HEK293T (cell line): ENCODE results near the gene ZNF256.

Source experiments
- CTCF ChIA-PET: fragments of 350-600 bp; formaldehyde crosslinking; extraction: SDS; loops from one replicate; lab custom pipeline; 2021; ENCODE audit warnings: antibody characterized with exemption, inconsistent platforms; lab: Yijun Ruan, JAX
- POLR2A ChIA-PET: fragments of 350-600 bp; formaldehyde crosslinking; extraction: SDS; loops from one replicate; lab custom pipeline; 2020; ENCODE audit warnings: antibody characterized with exemption, inconsistent platforms; lab: Yijun Ruan, JAX
- DNase-seq: peaks from one replicate; pipeline ENCODE4 v3.0.0; 2012; ENCODE audit warnings: mixed read lengths; ENCODE audit errors: extremely low spot score
- ARNT ChIP-seq: fragments of 450-650 bp; IDR thresholded peaks from 2 replicates; pipeline ENCODE4 v1.6.1; 2017; ENCODE audit warnings: mild to moderate bottlenecking
- BHLHE40 ChIP-seq: fragments of 450-650 bp; IDR thresholded peaks from 2 replicates; pipeline ENCODE4 v1.6.1; 2016; ENCODE audit warnings: mild to moderate bottlenecking, moderate library complexity, borderline replicate concordance
- CTBP1 ChIP-seq: fragments of 450-650 bp; IDR thresholded peaks from 2 replicates; pipeline ENCODE4 v1.6.1; 2016; ENCODE audit warnings: borderline replicate concordance
- ELF4 ChIP-seq: fragments of 450-650 bp; IDR thresholded peaks from 2 replicates; pipeline ENCODE4 v1.6.1; 2017; ENCODE audit warnings: antibody characterized with exemption
- FOXA1 ChIP-seq: fragments of 450-650 bp; IDR thresholded peaks from 2 replicates; pipeline ENCODE4 v1.6.1; 2016; ENCODE audit warnings: mild to moderate bottlenecking
- FOXK2 ChIP-seq: fragments of 450-650 bp; IDR thresholded peaks from 2 replicates; pipeline ENCODE4 v1.6.1; 2016; ENCODE audit warnings: mild to moderate bottlenecking
- FOXM1 ChIP-seq: fragments of 450-650 bp; IDR thresholded peaks from 2 replicates; pipeline ENCODE4 v1.6.1; 2017; ENCODE audit warnings: mild to moderate bottlenecking, borderline replicate concordance
- HDGF ChIP-seq: fragments of 450-650 bp; IDR thresholded peaks from 2 replicates; pipeline ENCODE4 v1.6.1; 2017; ENCODE audit warnings: antibody characterized with exemption, borderline replicate concordance
- L3MBTL2 ChIP-seq: fragments of 450-650 bp; conservative IDR thresholded peaks from 2 replicates; pipeline ENCODE4 v1.6.1; 2016; ENCODE audit warnings: mild to moderate bottlenecking
- LEF1 ChIP-seq: fragments of 450-650 bp; IDR thresholded peaks from 2 replicates; pipeline ENCODE4 v1.6.1; 2017; ENCODE audit warnings: mild to moderate bottlenecking, borderline replicate concordance
- NFRKB ChIP-seq: fragments of 450-650 bp; IDR thresholded peaks from 2 replicates; pipeline ENCODE4 v1.6.1; 2016; ENCODE audit warnings: mild to moderate bottlenecking, moderate library complexity
- PKNOX1 ChIP-seq: fragments of 450-650 bp; IDR thresholded peaks from 2 replicates; pipeline ENCODE4 v1.6.1; 2016
- SP1 ChIP-seq: fragments of 450-650 bp; IDR thresholded peaks from 2 replicates; pipeline ENCODE4 v1.6.1; 2017
- SUZ12 ChIP-seq: fragments of 450-650 bp; IDR thresholded peaks from 2 replicates; pipeline ENCODE4 v1.6.1; 2016; ENCODE audit warnings: mild to moderate bottlenecking
- TARDBP ChIP-seq: fragments of 450-650 bp; IDR thresholded peaks from 2 replicates; pipeline ENCODE4 v1.6.1; 2016
- ZNF384 ChIP-seq: fragments of 450-650 bp; IDR thresholded peaks from 2 replicates; pipeline ENCODE4 v1.6.1; 2016

The ZNF256 gene

GRCh38 chr19:57900311-57900710 is 47.2 kb downstream of the ZNF256 start:
- no peak for TF ChIP-seq L3MBTL2
- TF ChIP-seq FOXM1: no peak
- no peak for TF ChIP-seq ZNF384
- TF ChIP-seq CTBP1: no peak
- no peak for TF ChIP-seq FOXK2
- TF ChIP-seq PKNOX1: no peak
- TF ChIP-seq BHLHE40: no peak
- TF ChIP-seq FOXA1: no peak
- no peak for TF ChIP-seq NFRKB
- no peak for TF ChIP-seq LEF1
- no peak for TF ChIP-seq TARDBP
- no peak for TF ChIP-seq SP1
- TF ChIP-seq SUZ12: no peak
- TF ChIP-seq ARNT: no peak
- no peak for TF ChIP-seq ELF4
- no peak for TF ChIP-seq HDGF
- POLR2A ChIA-PET: no interaction called here
- DNase-seq: no peak
- CTCF ChIA-PET: no interaction called here
